ENCODE data around the gene NKAIN2.

Gene NKAIN2

DNA sequence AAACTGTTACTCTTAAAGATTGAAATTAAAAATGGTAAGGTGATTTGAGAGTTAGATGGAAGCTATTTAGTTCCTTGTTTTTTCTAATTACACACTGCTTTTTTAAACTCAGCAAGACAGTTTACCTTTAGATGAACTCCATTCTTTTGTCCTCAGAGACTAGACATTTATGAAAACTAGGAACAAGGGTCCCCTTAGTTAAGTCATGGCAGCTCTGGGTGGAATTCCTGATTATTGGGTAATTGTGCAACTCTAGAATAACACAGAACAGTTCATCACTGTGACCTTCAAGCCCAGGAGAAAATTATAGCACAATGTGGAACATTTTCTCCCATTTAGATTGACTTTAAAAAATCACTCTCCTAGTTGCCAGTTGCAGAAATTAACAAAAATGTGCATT lies 251.7 kb downstream of the NKAIN2 start:
- TF ChIP-seq, protein P1, sequence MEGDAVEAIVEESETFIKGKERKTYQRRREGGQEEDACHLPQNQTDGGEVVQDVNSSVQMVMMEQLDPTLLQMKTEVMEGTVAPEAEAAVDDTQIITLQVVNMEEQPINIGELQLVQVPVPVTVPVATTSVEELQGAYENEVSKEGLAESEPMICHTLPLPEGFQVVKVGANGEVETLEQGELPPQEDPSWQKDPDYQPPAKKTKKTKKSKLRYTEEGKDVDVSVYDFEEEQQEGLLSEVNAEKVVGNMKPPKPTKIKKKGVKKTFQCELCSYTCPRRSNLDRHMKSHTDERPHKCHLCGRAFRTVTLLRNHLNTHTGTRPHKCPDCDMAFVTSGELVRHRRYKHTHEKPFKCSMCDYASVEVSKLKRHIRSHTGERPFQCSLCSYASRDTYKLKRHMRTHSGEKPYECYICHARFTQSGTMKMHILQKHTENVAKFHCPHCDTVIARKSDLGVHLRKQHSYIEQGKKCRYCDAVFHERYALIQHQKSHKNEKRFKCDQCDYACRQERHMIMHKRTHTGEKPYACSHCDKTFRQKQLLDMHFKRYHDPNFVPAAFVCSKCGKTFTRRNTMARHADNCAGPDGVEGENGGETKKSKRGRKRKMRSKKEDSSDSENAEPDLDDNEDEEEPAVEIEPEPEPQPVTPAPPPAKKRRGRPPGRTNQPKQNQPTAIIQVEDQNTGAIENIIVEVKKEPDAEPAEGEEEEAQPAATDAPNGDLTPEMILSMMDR (IDR thresholded peaks at IDR 0.05; ENCODE audit: low read depth, low read length), result no peak
- Histone ChIP-seq H3K27me3 (no peaks in the 10 kb centered on the region), H3K4me1 (no peaks in the 10 kb centered on the region), H3K4me3 (ENCODE audit: low read depth, low read length) (no peak overlapping the region), H3K9me3 (no peaks in the 10 kb centered on the region), H3K36me3 (no peaks in the 10 kb centered on the region)
- no peak for DNase-seq

DNA sequence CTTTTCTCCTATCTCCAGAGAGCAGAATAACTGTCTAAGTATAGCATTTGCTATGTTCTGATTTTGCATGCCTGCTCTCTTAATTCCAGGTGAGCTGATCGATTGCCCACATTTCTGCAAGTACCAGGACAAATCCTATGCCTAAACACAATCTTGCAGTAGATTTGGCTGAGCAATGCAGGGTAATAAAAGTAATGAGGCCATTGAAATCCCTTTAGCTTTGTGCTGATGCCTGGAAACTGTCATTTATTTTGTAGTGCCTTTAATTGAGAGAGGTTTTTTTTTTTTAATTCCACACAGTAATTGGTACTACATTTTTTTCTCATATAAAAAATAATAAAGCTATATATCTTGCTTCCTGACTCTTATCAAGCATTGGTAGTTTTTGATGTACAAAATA lies 252.3 kb downstream of the NKAIN2 start:
- TF ChIP-seq, protein P1 (IDR thresholded peaks at IDR 0.05; ENCODE audit: low read depth, low read length), result no peak
- Histone ChIP-seq H3K9me3 (no peaks in the 10 kb centered on the region), H3K4me1 (no peaks in the 10 kb centered on the region), H3K36me3 (no peaks in the 10 kb centered on the region), H3K27me3 (no peaks in the 10 kb centered on the region), H3K4me3 (ENCODE audit: low read depth, low read length) (no peak overlapping the region)
- no peak for DNase-seq

- Histone ChIP-seq H3K9me3 (no peaks in the 10 kb centered on the region), H3K27me3 (no peaks in the 10 kb centered on the region), H3K4me3 (ENCODE audit: low read depth, low read length) (no peak overlapping the region), H3K4me1 (no peaks in the 10 kb centered on the region), H3K36me3 (no peaks in the 10 kb centered on the region)
- TF ChIP-seq, protein P1 (IDR thresholded peaks at IDR 0.05; ENCODE audit: low read depth, low read length), result no peak
- DNase-seq, result no peak
These were observed 253.0 kb downstream of the NKAIN2 start for GRCh38 chr6:124056407-124057334.

- H3K36me3 ChIP-seq, result no peaks in the 10 kb centered on the region
- H3K4me3 ChIP-seq (ENCODE audit: low read depth, low read length), result no peak overlapping the region
- DNase-seq, result no peak
- H3K9me3 ChIP-seq, result no peaks in the 10 kb centered on the region
- no peaks in the 10 kb centered on the region for H3K4me1 ChIP-seq
- no peaks in the 10 kb centered on the region for H3K27me3 ChIP-seq
- TF ChIP-seq, protein P1 (IDR thresholded peaks at IDR 0.05; ENCODE audit: low read depth, low read length), result no peak
These were observed 253.8 kb downstream of the NKAIN2 start for GRCh38 chr6:124057461-124057860.

GRCh38 chr6:124064317-124065113 lies 260.9 kb downstream of the NKAIN2 start:
- TF ChIP-seq, protein P1 (IDR thresholded peaks at IDR 0.05; ENCODE audit: low read depth, low read length), result no peak
- H3K36me3 ChIP-seq, result no peaks in the 10 kb centered on the region
- no peak for DNase-seq
- H3K4me1 ChIP-seq, result no peaks in the 10 kb centered on the region
- H3K9me3 ChIP-seq, result no peaks in the 10 kb centered on the region
- H3K4me3 ChIP-seq (ENCODE audit: low read depth, low read length), result no peak overlapping the region
- no peaks in the 10 kb centered on the region for H3K27me3 ChIP-seq
